ENCODE data around the gene TADA1. TPM values are rescaled to one million over a fixed set of nuclear protein-coding genes. Genes with fewer than 3 reads are reported as not detected.

The TADA1 gene
- total RNA-seq, 1 donor from 2014 or later, result 18.4 TPM

DNA sequence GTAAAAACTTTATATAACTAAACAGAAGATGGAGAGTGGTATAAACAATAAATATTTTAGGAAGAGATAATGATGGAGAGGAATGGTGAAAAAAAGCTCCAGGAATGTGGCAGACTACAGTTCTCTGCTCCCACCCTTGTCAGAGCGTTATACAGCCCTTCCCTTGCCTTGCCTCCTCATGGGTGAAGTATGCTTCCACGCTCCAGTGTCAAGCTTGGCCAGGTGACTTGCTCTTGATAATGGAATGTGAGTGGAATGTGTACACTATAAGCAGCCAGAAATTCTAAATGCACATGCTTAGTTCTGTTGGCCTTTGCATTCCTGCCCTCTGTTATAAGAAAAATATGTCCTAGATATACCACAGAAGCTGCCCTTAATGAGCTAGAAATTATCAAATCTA, 61.5 kb downstream of the TADA1 start:
- intact Hi-C loops (cut with micrococcal nuclease), result no loop called here
- peaks cover 7% of the 10 kb centered on the region for H3K9me3 Mint-ChIP-seq
- no peaks in the 10 kb centered on the region for H3K36me3 Mint-ChIP-seq (ENCODE audit: low read depth)

GRCh38 chr1:166813508-166814223, 62.4 kb downstream of the TADA1 start:
- Mint-ChIP-seq H3K27me3 (peaks cover 18% of the 10 kb centered on the region), H3K4me1 (no peaks in the 10 kb centered on the region), H3K4me3 (no peak overlapping the region), H3K9me3 (peaks cover 6% of the 10 kb centered on the region), H3K36me3 (ENCODE audit: low read depth) (no peaks in the 10 kb centered on the region), H3K27ac (no peak overlapping the region)
- intact Hi-C loops (cut with micrococcal nuclease), result no loop called here
- no peak for DNase-seq

More for the DNA sequence above, 61.5 kb downstream of the TADA1 start:
- no peak overlapping the region for H3K4me3 Mint-ChIP-seq
- peaks cover 18% of the 10 kb centered on the region for H3K27me3 Mint-ChIP-seq
- H3K4me1 Mint-ChIP-seq, result no peaks in the 10 kb centered on the region
- no peak for DNase-seq
- H3K27ac Mint-ChIP-seq, result no peak overlapping the region

DNA sequence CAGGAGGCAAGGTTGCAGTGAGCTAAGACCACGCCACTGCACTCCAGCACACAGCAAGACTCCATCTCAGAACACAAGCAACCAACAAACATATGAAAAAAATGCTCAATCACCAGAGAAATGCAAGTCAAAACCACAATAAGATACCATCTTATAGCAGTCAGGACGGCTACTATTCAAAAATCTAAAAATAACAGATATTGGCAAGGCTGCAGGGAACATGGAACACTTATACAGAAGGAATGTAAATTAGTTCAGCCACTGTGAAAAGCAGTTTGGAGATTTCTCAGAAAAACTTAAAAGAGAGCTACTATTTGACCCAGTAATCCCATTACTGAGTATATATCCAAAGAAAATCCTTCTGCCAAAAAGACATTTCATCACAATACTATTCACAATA, 64.4 kb downstream of the TADA1 start:
- Mint-ChIP-seq H3K27ac (no peak overlapping the region), H3K4me1 (no peaks in the 10 kb centered on the region), H3K36me3 (ENCODE audit: low read depth) (no peaks in the 10 kb centered on the region), H3K27me3 (peaks cover 14% of the 10 kb centered on the region), H3K4me3 (no peak overlapping the region), H3K9me3 (no peaks in the 10 kb centered on the region)
- DNase-seq, result no peak
- intact Hi-C loops (cut with micrococcal nuclease), result no loop called here

DNA sequence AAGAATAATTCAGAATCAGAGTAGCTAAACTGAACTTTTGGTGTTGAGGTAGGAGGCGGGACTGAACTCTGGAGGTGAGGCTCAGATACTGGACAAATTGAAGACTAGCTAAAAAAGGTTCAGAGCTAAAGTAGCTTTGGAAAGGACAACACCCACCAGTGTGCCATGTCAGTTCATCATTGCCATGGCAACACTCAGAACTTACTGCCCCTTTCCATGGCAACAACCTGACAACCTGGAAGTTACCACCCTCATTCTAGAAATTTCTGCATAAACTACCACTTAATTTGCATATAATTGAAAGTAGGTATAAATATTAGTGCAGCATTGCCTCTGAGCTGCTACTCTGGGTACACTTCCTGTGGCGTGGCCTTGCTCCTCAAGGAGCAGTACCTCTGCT, 67.1 kb downstream of the TADA1 start:
- H3K27me3 Mint-ChIP-seq, result peaks cover 17% of the 10 kb centered on the region
- no peak for DNase-seq
- no peak overlapping the region for H3K4me3 Mint-ChIP-seq
- no peaks in the 10 kb centered on the region for H3K4me1 Mint-ChIP-seq
- intact Hi-C loops (cut with micrococcal nuclease), result no loop called here
- H3K9me3 Mint-ChIP-seq, result no peaks in the 10 kb centered on the region
- H3K27ac Mint-ChIP-seq, result no peak overlapping the region
- H3K36me3 Mint-ChIP-seq (ENCODE audit: low read depth), result no peaks in the 10 kb centered on the region

Other genes with a start within 250 kb of the TADA1 start
- 52.4 and 53.9 TPM in 2 replicates for gene POGK, start 36.8 kb downstream of the TADA1 start, total RNA-seq
- 10.3 and 12.5 TPM in 2 replicates for gene ILDR2, start 99.3 kb upstream of the TADA1 start, total RNA-seq
- not detected in 2 replicates for gene MAEL, start 113.0 kb upstream of the TADA1 start, total RNA-seq
- 0.12 TPM in 1 of 2 replicates, not detected in the other for gene GPA33, start 214.1 kb upstream of the TADA1 start, total RNA-seq
- gene STYXL2, start 217.8 kb upstream of the TADA1 start, total RNA-seq, result not detected in 2 replicates

All from activated CD4-positive, alpha-beta T cell treated with anti-CD3 and anti-CD28 coated beads, Interleukin-2, amount 10 ng/mL, durations not matched to agents 24 days and 14 days (primary cell).